ENCODE data around the gene FAHD2B.
"Not testable (repeated sequence)": the region's sequence is repeated elsewhere in the genome, so short reads cannot be mapped to it uniquely, and the experiment has no call there.

GRCh38 chr2:97068722-97069121 is 26.0 kb downstream of the FAHD2B start:
- TF ChIP-seq, protein P1, sequence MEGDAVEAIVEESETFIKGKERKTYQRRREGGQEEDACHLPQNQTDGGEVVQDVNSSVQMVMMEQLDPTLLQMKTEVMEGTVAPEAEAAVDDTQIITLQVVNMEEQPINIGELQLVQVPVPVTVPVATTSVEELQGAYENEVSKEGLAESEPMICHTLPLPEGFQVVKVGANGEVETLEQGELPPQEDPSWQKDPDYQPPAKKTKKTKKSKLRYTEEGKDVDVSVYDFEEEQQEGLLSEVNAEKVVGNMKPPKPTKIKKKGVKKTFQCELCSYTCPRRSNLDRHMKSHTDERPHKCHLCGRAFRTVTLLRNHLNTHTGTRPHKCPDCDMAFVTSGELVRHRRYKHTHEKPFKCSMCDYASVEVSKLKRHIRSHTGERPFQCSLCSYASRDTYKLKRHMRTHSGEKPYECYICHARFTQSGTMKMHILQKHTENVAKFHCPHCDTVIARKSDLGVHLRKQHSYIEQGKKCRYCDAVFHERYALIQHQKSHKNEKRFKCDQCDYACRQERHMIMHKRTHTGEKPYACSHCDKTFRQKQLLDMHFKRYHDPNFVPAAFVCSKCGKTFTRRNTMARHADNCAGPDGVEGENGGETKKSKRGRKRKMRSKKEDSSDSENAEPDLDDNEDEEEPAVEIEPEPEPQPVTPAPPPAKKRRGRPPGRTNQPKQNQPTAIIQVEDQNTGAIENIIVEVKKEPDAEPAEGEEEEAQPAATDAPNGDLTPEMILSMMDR (IDR thresholded peaks at IDR 0.05): not testable (repeated sequence)
- not testable (repeated sequence) for TF ChIP-seq POLR2A (IDR thresholded peaks at IDR 0.05)

Measured in upper lobe of left lung (tissue), 4 donors.